Pons (tissue), 1 donor: Measurements from ENCODE around the gene DVL1.
"Not testable (repeated sequence)": the region's sequence is repeated elsewhere in the genome, so short reads cannot be mapped to it uniquely, and the experiment has no call there.

Source experiments
- DNase-seq: peaks from one replicate; pipeline ENCODE4 v3.0.0-alpha.2; 2016; ENCODE audit warnings: low spot score

Gene DVL1

DNA sequence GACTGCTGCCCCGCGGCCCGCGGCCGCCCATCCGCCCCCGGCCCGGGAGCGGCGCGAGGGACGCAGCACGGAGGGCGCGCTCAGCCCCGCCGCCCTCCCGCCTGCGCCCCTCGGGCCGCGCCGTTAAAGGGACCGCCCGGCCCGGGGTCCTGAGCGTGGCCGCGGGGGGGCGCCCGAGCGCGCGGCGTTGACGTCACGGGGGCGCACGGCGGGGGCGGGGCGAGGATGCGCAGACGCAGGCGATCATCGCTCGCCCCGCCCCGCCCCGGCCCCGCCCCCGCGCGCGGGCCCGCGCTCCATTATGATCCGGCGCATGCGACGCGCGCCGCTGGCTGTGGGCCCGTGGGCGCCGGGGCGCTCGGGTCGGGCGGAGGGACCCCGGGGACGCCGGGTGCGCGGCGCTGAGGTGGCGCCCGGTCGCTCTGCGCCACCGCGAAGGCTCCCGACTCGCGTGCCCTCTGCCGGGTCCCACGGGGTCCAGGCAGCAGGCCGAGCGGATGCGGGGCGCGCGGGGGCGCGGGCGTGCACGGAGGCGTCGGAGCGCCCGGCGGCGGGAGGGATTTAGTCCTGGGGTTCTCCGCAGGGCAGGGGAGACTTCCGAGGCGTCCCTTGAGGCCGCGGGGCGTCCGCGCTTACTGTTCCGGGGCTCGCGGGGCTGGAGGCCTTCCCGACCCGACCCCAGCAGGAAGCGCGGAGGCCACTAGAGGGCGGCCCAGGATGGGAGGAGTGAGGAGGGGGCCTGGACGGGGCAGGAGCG lies at the start of gene DVL1:
TSS of gene DVL1 (minus strand) at position 163 of the 757 bp plus-strand sequence. CDS start 353 bp downstream, outside the sequence.
- DNase-seq, result no peak

DNA sequence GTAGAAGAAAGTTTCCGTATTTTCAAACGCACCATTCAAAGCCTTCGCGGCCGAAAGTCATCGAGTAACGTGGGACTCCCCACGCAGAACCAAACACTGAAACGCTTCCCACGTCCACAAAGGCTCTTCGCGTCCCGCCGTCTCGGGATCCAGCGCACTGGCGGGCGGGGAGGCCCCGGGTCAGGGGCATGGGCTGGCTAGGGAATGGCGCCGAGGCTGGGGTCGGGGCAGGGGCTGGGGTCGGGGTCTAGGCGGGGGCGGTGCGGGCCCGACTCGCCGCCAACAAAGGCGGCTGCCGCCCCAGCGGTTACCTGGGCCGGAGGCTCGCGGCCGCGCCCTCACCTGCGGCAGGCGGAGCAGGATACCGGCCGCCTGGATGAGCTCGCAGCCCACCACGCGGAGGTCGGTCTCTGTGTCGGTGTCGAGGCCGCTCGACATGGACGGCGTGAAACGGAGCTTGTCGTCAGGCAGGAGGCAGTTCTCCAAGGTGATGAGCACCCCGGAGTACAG lies 49.5 kb upstream of the DVL1 start:
- DNase-seq, result no peak

DNA sequence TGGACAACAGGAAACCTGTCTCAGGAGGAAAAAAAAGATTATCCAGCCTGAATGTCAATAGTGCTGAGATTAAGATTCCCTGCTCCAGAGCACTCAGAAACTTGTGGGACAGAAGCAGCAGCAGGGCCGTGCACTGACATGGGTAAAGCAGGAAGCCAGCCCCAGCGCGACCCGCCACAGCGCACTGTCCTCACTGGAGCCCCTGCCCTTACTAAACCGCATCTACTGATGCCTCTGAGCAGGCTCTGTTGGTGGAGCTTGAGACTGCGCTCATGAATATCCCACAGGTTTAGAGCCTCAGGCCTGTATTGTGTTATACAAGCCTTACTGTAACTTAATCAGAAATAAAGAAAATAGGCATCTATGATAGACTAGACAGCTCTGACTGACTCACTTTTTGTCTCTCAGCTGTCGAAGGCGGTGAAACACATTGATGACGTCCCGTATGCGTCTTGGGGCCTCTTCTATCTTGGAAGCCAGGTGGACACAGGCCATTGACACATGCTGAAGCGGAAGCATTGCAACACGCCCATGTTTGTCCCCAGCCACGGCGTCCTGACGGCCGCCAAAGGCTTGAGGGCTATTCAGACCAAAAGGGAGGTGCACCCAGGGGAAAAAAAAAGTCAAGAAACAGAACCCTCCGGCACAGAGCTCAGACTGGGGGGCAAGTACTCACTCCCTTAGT lies 48.8 kb upstream of the DVL1 start:
- DNase-seq, result no peak

DNA sequence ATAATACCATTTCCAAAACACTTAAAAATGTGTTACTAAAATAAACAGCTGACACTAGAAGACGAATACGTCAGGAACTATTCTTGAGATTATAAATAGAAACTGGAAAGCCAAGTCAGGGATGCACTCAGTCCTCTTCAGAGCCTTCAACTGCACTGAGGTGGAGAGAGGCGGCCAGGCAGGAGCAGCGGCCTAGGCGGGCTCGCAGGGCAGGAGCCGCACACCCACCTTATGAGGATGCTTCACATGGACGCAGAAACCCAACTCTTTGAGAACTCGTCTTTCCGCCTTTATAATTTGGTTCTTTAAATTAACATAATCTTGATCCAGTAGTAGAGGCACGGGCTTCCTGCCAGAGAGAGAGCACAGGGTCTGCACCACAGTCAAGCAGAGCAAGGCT lies 45.9 kb upstream of the DVL1 start:
- DNase-seq, result no peak

DNA sequence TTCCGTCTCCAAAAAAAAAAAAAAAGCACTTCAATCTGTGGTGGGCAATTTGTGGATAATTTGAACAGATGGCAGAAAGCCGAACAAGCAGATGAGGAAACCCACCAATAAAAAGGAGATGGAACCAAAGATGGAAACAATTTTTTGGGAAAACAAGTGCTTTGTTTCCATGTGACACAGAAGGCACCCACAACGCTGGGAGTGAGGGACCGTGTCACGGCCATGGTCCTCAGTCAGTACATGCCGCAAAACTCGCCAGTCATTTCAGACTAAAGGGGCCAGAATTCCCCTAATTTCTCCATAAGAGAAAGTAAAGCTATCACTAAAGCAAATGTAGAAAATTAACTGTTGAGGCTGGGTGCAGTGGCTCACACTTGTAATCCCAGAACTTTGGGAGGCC lies 44.9 kb upstream of the DVL1 start:
- no peak for DNase-seq

DNA sequence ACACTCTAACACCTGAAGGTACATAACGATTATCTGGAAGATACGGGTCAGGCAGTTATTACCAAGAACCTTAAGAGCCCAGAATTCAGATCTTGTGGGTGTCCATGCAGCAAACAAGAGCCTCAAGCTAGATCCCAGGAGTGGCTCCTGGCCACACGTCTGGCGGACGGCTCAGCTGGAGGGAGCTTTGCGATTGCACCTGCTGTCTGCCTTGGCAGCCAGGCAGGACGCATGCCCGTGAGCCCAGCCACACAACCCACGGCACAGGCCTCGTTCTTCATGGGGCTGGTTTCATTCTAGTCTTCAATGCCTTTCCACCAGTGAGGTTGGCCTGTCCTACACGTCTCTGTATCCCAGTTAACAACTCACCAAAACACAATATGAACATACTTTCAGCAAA lies 44.2 kb upstream of the DVL1 start:
- DNase-seq, result no peak

DNA sequence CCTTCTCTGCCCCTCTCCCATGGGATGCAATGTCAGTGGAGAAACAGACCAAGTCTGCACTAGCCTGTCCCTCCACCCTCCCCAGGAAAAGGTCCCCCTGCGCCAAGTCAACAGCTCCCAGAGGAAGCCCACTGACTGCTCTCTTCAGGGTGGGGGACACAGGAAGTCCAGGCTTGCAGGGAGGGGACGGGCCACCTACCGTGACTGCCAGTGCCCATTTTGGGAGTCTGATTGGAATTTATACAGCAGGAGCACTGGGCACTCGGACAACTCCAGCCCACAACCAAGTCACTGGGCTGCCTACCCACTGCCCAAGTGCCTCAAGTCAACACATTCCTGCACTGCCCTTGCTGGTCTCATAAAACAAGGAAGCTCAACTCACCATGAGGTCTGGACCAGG lies 43.8 kb upstream of the DVL1 start:
- no peak for DNase-seq

DNA sequence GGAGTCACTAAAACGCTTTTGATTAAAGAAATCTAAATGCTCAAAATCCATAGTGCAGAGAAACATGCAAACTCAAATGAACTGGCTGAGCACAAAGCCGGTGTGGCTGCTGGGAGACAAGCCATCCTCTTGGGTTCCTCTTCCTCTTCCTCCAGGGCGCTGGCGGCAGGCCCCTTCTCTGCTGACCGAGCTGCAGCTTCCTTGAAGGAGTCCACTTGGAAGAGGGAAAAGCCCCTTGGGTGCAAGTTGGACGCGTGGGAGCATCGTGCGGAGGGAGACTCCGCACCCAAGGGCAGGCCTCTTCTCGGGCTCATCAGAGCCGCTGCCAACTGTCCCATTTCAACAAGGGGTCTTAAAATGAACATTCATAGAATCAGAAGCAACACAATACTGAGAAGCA lies 42.0 kb upstream of the DVL1 start:
- no peak for DNase-seq

DNA sequence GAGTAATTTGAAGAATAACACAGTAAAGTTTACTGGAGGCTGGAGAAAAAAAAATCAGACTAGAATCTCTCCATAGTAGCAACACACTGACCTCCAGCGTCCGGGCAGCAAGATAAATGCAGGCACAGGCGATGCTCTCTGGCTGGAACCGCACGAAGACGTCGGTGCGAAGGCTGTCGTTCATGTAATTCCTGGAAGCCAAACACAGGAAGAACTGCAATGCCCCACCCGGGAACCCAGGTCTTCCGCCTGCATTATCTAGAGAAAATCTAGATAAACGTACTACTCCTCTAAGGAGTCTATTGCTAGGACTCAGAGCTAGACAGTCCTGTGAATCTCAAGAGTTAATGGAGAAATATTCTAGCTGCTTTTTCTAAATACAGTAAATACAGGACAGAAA lies 41.5 kb upstream of the DVL1 start:
- DNase-seq, result no peak

DNA sequence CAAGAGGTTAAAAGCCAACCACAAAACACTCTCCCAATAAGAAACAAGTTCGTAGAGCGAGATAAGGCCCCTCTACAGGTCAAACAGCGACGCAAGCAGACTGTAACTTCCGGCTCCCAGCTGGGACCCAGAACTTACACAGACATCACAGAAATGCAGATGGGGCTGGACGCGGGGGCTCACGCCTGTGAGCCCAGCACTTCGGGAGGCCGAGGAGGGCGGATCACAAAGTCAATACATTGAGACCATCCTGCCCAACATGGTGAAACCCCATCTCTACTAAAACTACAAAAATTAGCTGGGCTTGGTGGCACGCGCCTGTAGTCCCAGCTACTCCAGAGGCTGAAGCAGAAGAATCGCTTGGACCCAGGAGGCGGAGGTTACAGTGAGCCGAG lies 38.9 kb upstream of the DVL1 start:
- DNase-seq, result no peak

DNA sequence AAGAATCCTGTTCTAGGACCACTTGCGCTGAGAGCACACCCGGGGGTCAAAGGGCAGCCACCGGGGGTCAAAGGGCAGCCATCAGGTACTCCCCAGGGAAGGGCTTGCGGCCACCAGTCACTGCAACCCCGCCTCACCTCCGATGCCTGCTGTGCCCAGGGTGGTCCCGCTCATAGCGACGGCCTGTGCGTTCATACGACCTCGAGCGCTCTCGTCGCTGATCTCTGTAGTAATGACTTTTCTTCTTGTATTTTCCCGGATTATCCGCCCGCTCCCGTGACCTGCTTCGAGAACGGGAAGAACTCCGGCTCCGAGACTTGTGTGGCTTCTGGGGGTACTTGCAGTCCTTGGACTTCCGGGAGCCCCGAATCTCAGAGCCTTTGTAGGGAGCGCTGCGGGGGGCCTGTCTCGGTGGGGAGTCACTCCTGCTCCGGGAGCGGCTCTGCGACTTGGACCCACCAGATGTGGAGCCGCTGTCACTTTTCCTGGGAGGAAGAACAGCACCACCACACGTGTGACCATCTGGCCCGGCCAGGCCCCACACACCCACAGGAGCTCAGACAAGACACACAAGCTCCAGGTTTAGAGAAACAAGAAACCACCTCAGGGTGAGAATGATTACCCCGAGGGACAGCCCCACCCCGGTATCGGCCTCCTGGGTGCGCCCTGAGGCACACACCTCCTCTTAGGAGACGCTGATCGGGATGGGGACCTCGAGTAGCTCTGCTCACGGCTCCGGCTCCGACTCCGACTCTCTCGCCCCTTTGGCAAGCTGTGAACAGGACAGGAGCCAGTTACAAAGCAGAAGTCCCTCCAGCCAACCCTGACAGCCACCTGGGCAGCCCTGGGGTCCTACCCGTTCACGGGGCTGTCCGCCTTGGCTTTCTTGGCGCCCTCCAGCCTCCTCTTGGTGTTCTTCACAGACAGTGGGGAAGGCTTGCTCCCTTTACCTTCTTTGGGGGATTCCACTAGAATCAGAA lies 38.2 kb upstream of the DVL1 start:
- DNase-seq, result no peak

DNA sequence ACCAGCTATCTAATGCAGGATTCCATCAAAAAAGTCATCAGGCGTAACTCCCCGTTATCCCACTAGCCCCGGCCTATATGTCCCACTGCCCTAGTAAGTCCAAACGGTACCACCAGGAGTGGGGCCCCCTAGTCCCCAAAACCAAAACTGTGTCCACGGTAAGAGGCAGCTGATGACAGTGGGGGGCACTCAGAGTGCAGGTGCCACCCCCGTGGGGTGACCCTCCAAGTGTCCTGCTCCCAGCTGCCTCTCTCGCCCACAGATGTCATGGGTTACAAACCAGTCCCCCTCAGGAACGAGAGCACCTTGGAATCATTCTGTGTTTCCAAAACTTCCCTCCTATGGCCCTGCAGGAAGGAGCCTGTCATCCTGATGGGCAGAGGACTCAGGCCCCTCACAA lies 36.7 kb upstream of the DVL1 start:
- DNase-seq, result no peak

DNA sequence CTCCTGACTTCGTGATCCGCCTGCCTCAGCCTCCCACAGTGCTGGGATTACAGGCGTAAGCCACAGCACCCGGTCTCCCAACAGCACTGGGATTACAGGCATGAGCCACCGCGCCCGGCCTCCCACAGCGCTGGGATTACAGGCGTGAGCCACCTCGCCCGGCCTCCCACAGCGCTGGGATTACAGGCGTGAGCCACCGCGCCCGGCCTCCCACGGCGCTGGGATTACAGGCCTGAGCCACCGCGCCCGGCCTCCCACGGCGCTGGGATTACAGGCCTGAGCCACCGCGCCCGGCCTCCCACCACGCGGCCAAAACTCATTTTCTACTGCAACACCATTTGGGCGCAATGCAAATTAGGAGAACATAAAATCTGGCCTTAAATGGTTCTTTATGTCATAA lies 36.1 kb upstream of the DVL1 start:
- DNase-seq, result not testable (repeated sequence)

DNA sequence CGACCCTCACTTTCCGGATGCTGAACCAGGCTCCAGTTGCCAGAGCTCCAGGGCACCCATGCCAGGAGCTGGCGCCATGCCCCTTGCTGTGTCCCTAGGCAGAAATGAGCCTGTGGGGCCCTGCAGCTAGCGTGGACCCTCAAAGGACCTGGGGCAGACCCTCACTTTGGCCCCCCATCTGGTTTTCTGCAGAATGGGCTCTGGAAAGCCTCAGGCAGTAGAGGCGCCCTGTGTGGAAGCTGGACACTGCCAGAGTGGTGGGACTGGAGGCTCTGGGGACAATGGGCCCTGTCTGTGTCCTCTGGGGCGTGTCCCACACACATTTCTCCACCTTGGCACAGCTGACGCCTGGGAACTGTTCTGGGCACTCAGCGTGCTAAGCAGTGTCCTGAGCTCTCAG lies 32.1 kb upstream of the DVL1 start:
- no peak for DNase-seq

DNA sequence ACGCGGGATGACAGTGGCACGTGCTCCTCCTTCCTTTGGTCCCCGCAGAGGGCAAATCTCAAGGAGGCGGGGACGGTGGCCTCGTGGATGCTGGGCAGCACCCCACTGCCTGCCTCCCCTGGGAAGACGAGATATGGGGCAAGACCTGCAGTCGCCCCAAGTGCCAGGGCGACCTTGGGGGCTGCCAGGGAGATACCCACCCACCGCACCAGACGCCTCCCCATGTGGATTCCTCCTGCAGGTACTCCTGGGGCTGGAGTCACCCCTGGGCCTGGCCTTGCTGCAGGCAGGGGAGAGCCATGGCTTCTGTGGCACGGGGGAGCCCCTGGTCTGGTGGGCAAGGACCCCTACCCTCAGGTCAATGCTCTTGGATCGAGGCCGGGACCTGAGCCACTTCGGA lies 31.6 kb upstream of the DVL1 start:
- DNase-seq, result no peak

DNA sequence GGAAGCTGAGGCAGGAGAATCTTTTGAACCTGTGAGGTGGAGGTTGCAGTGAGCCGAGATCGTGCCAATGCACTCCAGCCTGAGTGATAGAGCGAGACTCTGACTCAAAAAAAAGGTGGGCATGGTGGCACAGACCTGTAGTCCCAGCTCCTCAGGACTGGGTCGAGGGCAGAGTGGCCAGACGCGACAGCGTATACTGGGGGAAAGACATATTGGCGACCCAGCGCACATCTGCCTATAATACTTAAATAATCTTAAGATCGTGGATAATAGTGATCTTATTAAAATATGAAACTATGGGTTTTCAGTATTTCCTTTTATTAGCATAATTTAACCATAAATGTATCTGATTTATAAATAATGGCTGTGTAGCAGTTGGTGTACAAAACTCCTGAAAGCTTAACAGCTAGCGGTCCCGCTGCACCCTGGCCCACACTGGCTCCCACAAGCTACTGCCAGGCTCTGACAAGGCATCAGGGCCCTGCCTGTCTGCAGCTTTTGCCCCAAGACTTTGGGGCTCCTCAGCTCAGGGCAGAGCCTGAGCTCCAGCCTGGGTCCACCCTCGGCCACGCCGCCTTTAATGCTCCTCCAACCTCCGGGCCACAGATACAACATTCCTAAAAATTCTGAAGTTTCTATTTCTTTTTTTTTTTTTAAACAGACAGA lies 28.5 kb upstream of the DVL1 start:
- no peak for DNase-seq

DNA sequence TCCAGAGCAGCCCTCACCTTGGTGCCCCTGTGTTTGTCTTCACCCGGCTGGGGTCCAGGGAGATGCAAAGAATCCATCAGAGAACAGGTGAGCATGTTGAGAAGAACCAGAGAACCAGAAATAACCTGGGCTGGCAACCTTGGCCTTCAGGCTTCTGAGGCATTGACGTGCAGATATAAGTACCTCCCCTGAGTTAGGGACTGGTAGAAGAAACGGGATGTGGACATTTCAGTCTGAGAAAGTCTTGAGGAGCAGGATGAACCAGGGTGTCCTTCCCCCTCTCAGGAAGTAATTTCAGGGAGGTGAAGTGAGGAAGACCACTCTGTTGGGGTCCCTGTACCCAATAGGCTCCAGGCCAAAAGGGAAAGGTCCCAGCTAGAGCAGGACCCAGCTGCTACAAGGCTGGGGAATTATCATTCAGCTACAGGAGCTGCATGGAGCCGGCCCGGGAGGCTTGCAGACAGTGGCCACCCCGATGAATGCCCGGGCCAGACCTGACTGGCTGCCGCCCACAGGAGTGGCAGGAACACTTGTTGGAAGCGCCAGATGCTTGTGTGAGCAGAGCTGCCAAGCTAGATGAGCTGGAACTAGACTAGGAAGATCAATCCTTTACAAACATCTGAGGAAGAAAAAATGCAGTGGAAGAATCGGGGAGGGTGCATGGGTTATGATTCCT lies 27.5 kb upstream of the DVL1 start:
- DNase-seq, result no peak

DNA sequence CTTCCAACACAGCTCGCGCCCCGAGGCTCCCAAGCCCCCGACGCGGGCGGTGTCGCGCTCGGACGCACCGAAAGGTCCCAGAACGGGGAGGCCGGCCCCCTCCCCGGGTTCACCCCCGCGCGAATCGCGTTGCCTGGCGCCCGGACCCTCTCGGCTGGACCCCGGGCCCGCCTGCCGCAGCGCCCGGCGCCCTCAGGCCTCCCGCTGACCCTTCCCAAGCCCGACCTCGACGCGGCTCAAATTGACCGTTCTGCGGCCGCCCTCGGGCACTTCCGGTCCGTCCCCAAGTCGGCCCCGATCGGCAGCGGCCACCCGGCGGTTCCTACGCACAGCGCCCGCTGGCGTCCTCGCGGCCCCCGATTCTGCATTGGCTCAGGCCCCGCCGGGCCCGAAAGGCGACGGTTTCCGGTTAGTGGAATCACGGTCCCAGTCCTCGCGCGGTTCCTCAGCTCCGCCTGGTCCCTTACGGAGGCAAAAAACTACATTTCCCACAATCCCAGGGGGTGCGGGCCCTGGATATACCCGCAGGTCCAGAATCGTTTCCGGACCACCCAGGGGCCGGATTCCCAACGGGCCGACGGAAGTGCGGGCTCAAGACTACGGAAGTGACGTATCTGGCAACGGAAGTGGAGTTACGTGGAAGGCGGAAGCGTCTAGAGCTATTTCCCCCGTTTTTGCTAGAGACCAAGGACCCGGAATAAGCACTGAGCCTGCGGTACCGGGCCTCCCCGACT lies 25.9 kb upstream of the DVL1 start, which contains the start of gene AURKAIP1:
TSS of gene AURKAIP1 (minus strand) at position 279 of the 734 bp plus-strand sequence. CDS start 451 bp downstream, outside the sequence.
- peak; percentile 100 for DNase-seq

DNA sequence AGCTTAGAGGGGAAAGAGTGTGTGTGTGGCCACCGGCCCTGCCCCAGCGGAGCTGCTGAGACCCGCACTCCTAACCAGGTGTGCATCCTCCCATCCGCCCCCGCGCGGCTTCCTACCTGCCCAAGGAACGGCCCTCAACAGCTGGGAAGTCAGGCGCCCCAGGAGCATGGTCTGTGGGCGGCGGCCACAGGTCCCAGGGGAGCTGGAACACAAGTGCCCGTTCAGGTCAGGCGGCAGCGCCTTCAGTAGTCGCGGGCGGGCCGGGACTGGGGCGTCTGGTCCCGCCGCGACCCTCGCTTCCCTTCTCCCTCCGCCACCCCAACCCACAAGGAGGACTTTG lies 25.3 kb upstream of the DVL1 start:
- no peak for DNase-seq

DNA sequence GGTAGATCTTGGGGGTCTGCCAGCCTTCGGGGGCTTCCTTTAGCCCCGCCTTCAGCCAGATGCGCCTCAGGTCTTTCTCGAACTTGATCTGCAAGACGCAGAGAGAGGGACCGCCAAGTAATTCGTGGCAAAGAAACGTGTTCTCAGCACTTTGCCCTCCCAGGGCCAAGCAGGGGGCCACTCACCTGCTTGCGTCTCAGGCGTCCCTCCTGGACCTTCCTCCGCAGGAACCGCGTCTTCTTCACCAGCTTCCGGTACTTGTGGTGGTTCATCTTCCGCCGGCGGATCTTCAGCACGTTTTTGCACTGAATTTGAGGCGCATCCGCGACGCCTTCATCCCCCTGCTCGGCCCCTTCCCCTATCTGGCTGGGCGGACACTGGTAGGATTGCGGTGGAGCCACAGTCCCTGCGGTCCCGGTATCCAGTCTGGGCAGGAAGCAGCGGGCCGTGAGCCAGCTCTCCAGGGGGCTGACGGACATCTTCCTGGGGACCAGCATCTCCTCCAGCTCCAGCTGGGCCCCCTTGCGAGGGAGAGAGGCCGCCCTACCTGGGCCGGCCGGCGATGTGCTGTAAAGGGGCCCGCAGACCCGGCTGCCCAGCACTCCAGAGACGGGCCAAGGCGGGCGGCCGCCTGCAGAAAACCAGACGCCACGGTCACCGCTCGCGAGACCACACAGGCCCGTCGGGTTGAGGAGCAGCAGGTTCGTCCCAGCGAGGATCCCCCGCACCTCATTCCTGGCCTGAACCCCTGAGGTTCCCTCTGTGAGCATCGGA lies 24.8 kb upstream of the DVL1 start:
- no peak for DNase-seq
